Thyroid gland (tissue), 4 donors: ENCODE data around the gene FAM98A. TPM values are rescaled to one million over a fixed set of nuclear protein-coding genes. Genes with fewer than 3 reads are reported as not detected.

ENCODE experiments used
- DNase-seq, 2 donors: peaks; one replicate each; pipeline ENCODE4 v3.0.0-alpha.2; 2019
- H3K27ac ChIP-seq, 3 donors: fragments of 200-600 bp; sonication (generic); 1 replicate in 2 of 3; 2 replicates in 1 of 3; pipeline ENCODE4 v1.5.1; 2016 to 2019; ENCODE audit warnings: mild to moderate bottlenecking in 1 of 3, moderate library complexity in 1 of 3
- H3K27me3 ChIP-seq: fragments of 200-600 bp; sonication (generic); one replicate; pipeline ENCODE4 v1.5.1; 2019
- H3K36me3 ChIP-seq, 2 donors: fragments of 200-600 bp; sonication (generic); one replicate each; pipeline ENCODE4 v1.5.1; 2016 to 2019
- H3K4me1 ChIP-seq, 2 donors: fragments of 200-600 bp; sonication (generic); one replicate each; pipeline ENCODE4 v1.5.1; 2017 to 2019
- H3K4me3 ChIP-seq, 3 donors: fragments of 200-600 bp; sonication (generic); replicated peaks in 1 of 3; 1 replicate in 2 of 3; 2 replicates in 1 of 3; pipeline ENCODE4 v1.5.1; 2016; ENCODE audit warnings: mild to moderate bottlenecking in 1 of 3
- H3K9me3 ChIP-seq: fragments of 200-600 bp; sonication (generic); one replicate; pipeline ENCODE4 v1.5.1; 2017
- CTCF ChIP-seq, 6 experiments: fragments of 200-600 bp in 3 of 6; fragments of 450-650 bp in 3 of 6; sonication (generic) in 3 of 6; IDR thresholded peaks; one replicate each; pipeline ENCODE4 v1.5.1; 2016 to 2019; ENCODE audit warnings: antibody characterized with exemption in 6 of 6, mild to moderate bottlenecking in 2 of 6, inconsistent platforms in 1 of 6, moderate library complexity in 1 of 6
- POLR2A ChIP-seq, 2 donors: fragments of 450-650 bp; IDR thresholded peaks; one replicate each; pipeline ENCODE4 v1.6.1; 2017; ENCODE audit warnings: antibody characterized with exemption in 2 of 2, mild to moderate bottlenecking in 2 of 2, moderate library complexity in 1 of 2
- WGBS, 2 donors: methylation state at CpG; one replicate each; pipeline ENCODE4 v1.1.5; 2017; 5-methylcytosine and 5-hydroxymethylcytosine counted together
- intact Hi-C: fragments of 100-400 bp; cut with DNase I; formaldehyde crosslinking; loops from one replicate; pipeline ENCODE4 v1.15.1; 2023
- total RNA-seq, 4 donors: library from RNA; depleted of rRNA; stranded (reverse); fragments of >200 nt; gene quantifications; one replicate each; pipeline ENCODE4 v1.2.3, GENCODE V29; 2016

The FAM98A gene
- total RNA-seq, 4 donors from 2014 or later, result 30.9 to 101 (median 70.7) TPM

- Histone ChIP-seq H3K36me3 (no peaks in the 10 kb centered on the region), H3K27me3 (no peaks in the 10 kb centered on the region), H3K4me3 (no peak overlapping the region), H3K27ac (no peak overlapping the region), H3K4me1 (no peaks in the 10 kb centered on the region), H3K9me3 (no peaks in the 10 kb centered on the region)
- intact Hi-C loops, result no loop called here
- 91 to 93% methylated on average over 2 of the region's 2 CpGs for whole genome bisulfite sequencing, 2 donors
- no peak for DNase-seq
- TF ChIP-seq CTCF (IDR thresholded peaks at IDR 0.05) (no peak), POLR2A (IDR thresholded peaks at IDR 0.05) (no peak)
Measured at GRCh38 chr2:33633315-33633714, 34.2 kb upstream of the FAM98A start.

GRCh38 chr2:33632831-33633230, 33.7 kb upstream of the FAM98A start:
- H3K9me3 ChIP-seq, result no peaks in the 10 kb centered on the region
- H3K4me3 ChIP-seq, result no peak overlapping the region
- no peak overlapping the region for H3K27ac ChIP-seq
- WGBS, 2 donors, result 90 to 92% methylated on average over 2 of the region's 2 CpGs
- H3K36me3 ChIP-seq, result no peaks in the 10 kb centered on the region
- intact Hi-C loops, result no loop called here
- DNase-seq, result no peak
- TF ChIP-seq POLR2A (IDR thresholded peaks at IDR 0.05), result no peak
- TF ChIP-seq CTCF (IDR thresholded peaks at IDR 0.05), result no peak
- H3K4me1 ChIP-seq, result no peaks in the 10 kb centered on the region
- H3K27me3 ChIP-seq, result no peaks in the 10 kb centered on the region

- no peak for DNase-seq
- no peaks in the 10 kb centered on the region for H3K4me1 ChIP-seq
- H3K27ac ChIP-seq, result no peak overlapping the region
- H3K27me3 ChIP-seq, result no peaks in the 10 kb centered on the region
- 92 to 93% methylated on average over 6 of the region's 6 CpGs for WGBS, 2 donors
- H3K36me3 ChIP-seq, result no peaks in the 10 kb centered on the region
- intact Hi-C loops, result no loop called here
- no peaks in the 10 kb centered on the region for H3K9me3 ChIP-seq
- no peak overlapping the region for H3K4me3 ChIP-seq
- TF ChIP-seq POLR2A (IDR thresholded peaks at IDR 0.05) (no peak), CTCF (IDR thresholded peaks at IDR 0.05) (no peak)
Measured at GRCh38 chr2:33628031-33628827, 29.1 kb upstream of the FAM98A start.

- intact Hi-C loops, result no loop called here
- no peak for TF ChIP-seq CTCF (IDR thresholded peaks at IDR 0.05)
- no peak for TF ChIP-seq POLR2A (IDR thresholded peaks at IDR 0.05)
- H3K36me3 ChIP-seq, result no peaks in the 10 kb centered on the region
- H3K27me3 ChIP-seq, result no peaks in the 10 kb centered on the region
- WGBS, 2 donors, result 96% methylated on average over 1 of the region's 1 CpG
- no peaks in the 10 kb centered on the region for H3K9me3 ChIP-seq
- no peak overlapping the region for H3K4me3 ChIP-seq
- H3K27ac ChIP-seq, result no peak overlapping the region
- no peaks in the 10 kb centered on the region for H3K4me1 ChIP-seq
- no peak for DNase-seq
Measured at GRCh38 chr2:33619028-33619427, 19.9 kb upstream of the FAM98A start.

GRCh38 chr2:33617989-33618388, 18.9 kb upstream of the FAM98A start:
- no peaks in the 10 kb centered on the region for H3K27me3 ChIP-seq
- DNase-seq, result no peak
- H3K4me1 ChIP-seq, result no peaks in the 10 kb centered on the region
- no peaks in the 10 kb centered on the region for H3K36me3 ChIP-seq
- WGBS, 2 donors, result 87 to 95% methylated on average over 1 of the region's 1 CpG
- H3K4me3 ChIP-seq, result no peak overlapping the region
- no peak overlapping the region for H3K27ac ChIP-seq
- TF ChIP-seq POLR2A (IDR thresholded peaks at IDR 0.05) (no peak), CTCF (IDR thresholded peaks at IDR 0.05) (no peak)
- intact Hi-C loops, result no loop called here
- no peaks in the 10 kb centered on the region for H3K9me3 ChIP-seq
